HG02642 (cell line): Measurements from ENCODE around the gene TMCC3.
A peak's percentile ranks its signal among the peaks of the same experiment; 100 is the strongest.

Source experiments
- ATAC-seq: cut with Tn5 transposase; IDR thresholded peaks from one replicate; pipeline ENCODE4 v1.9.1; 2021; ENCODE audit warnings: mild to moderate bottlenecking; ENCODE audit not compliant: unreplicated experiment, poor library complexity

Gene TMCC3

DNA sequence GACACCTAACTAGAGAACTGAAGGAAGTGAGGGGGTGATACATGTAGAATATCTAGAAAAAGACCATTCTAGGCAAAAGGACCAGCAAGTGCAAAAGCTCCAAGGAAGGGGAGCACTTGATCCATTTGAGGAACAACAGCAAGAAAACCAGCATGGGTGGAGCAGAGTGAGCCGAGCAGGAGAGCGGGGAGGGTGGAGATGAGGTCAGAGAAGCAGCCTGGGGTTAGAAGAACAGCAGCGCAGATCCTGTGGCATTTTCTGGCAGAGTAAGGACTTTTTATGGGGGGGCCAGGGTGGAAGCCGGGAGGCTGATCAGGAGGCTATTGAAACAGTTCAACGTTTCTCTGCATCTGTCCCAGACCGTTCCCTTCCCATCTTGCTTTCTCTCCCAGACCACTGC, 24.5 kb upstream of the TMCC3 start:
- no peak for ATAC-seq

DNA sequence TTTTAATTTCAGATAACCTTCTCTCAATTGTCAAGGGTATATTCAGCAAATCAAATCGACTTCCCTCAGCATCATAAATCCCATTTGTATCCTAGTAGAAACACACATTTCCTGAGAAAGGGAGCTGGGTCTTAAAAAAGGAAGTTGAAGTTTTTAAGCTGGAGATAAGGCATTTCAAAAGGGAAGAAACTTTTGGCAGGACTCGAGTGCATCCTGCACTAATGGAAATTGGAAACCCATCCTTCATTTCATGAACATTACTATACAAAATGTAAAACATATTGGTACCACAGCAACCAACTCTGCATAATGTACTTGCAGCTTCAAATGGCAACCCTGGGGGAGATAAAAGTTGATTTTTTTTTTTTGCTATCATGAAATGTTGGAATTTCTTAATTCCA, 23.7 kb upstream of the TMCC3 start:
- no peak for ATAC-seq

DNA sequence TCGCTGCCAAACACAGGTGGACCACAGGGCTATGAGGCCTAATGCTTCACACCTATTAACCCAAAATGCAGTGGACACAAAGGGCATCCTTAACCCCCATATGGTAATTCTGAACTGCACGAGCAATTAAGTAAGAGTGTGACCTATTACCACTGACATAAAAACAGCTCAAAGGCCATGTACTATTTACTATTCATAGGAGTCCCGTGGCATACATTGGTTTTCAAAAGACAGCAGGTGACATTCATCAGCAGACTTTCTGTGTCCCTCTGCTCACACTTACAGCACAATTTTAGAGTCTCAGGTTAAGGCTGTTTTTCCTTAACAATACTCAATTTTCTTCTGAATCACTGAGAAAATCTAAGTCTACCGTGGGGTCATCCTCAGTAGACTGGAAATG, 23.1 kb upstream of the TMCC3 start:
- no peak for ATAC-seq

DNA sequence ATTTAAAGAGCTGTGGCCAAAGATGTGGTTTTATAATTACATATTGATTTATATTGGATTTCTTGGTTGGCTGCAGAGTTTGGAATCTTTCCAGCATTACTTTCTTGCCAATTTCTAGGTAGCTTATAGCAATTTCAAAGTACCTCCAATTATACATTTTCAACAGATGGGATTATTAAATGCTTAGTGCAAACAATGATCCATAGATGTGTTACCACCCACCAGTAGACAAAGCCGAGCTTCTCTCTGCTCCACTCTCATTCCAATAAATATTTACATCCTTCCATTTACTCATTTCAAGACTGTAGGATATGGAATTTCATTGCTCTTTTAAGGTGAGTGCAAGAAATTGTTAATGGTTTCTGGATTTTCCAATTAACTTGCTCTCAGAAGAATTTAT, 21.6 kb upstream of the TMCC3 start:
- no peak for ATAC-seq

DNA sequence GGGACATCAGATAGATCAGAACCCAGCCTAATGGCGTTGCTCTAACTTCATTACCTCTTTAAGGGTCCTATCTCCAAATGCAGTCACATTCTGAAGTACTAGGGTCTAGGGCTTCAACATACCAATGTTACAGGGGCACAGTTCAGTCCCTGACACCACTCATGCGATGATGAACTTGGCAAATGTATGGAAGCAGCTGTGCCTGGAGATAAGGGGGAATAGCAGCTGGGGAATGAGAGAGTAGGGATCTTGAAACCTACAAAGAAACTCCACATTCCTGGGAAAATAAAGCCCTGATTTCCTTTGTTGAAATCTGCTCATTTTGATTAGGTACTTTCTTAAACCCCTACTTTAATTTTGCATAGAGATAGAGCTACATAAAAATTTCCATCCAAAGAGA, 20.5 kb upstream of the TMCC3 start:
- ATAC-seq = no peak

DNA sequence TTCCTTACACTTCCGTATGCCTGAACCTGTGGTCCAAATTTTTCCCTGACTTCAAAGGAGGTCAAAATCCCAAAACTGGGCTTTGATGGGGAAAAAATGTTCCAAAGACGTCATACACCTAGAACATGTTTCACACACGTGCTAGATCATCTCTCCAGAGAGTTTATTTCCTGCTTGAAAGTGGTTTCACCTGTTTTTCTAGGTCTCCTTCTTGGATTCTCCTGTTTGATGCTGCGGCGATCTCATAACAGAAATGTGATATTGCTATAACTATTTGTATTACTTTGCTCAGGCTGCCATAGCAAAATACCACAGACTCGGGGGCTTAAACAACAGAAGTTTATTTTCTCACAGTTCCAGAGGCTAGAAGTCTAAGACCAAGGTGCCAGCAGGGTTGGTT, 19.7 kb upstream of the TMCC3 start:
- ATAC-seq = no peak

DNA sequence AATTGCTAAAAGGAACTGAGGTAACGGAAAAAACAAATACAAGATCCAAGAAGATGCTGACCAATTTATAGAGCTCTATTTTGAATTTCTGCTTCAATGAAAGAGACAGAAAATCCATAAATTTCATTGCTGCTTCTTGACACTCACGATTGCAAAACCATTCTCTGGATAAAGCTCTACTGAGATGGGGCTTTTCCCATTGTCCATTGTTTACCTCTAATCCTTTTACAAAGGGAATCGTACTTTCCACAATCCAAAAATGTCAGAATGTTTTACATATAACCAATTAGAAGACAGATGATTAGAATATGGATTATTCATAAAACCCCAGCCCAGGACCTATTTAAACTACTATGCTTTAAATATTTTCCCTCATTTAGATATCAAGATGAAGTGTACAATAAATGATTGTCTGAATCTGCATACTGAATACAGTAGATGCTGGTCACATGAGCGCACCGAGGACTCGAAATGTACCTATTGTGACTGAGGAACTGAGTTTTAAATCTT, 16.7 kb upstream of the TMCC3 start:
- no peak for ATAC-seq

DNA sequence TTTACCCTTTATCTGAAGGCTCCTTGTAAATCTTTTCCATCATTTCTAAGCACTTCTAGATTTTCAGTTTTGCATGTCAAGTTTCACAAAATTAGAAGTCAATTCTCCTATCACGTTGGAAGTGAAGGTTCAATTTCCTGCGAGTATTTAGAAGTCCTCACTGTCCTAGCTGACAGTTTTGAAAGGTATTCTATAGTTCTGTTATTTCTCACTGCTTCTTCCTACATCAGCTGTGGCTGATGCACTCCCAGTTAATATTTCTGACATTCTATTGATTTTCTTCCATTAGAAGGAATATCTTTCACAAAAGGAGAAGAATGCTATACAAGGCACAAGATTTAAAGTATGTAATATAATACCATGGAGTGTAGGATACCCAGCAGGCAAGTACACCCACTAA, 15.8 kb upstream of the TMCC3 start:
- ATAC-seq = no peak

DNA sequence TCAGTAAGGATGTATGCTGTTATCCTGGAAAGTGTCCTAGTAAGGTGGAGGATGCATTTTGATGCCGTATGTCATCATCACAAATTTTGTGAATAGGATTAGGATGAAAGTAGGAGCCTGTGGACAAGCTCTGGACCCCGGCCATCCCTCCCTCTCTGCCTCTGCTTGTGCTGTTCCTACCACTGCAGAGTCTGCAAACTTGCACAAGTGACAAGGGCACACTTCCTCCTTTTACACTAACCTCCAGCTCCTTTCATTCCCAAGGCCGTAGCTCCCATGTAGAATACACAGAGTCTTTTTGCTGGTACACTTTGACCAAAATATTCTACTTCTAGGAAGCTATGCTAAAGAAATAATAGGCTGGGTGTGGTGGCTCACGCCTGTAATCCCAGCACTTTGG, 13.3 kb upstream of the TMCC3 start:
- ATAC-seq = no peak

DNA sequence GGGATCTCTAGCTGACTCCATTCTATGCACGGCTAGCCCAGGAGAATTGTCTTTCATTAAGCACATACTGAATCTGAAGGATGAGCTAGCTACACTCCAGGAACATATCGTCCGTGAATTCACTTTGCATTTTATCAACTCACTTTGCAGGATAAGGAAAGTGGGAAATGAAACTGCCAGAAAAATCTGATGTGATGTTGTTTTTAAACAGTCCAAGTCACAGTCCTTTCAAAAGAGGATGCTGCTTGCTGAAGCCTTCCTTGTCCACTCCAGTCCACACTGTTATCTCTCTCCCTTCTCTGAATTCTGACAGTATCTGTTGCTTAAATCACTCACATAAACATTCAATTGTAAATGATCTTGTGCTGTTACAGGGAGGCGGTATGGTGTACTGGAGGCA, 12.7 kb upstream of the TMCC3 start:
- ATAC-seq = no peak

DNA sequence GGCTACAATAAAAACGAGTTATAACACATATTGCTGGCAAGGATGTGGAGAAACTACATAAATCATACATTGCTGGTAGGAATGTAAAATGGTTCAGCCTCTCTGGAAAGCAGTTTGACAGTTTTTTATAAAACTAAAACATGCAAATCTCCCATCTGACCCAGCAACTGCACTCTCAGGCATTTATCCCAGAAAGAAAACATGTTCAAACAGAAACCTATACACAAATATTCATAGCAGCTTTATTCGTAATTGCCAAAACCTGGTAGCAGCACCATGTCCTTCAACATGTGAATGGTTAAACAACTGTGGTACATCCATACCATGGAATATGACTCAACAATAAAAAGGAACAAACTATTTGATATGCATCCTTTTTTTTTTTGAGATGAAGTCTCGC, 10.1 kb upstream of the TMCC3 start:
- no peak for ATAC-seq

DNA sequence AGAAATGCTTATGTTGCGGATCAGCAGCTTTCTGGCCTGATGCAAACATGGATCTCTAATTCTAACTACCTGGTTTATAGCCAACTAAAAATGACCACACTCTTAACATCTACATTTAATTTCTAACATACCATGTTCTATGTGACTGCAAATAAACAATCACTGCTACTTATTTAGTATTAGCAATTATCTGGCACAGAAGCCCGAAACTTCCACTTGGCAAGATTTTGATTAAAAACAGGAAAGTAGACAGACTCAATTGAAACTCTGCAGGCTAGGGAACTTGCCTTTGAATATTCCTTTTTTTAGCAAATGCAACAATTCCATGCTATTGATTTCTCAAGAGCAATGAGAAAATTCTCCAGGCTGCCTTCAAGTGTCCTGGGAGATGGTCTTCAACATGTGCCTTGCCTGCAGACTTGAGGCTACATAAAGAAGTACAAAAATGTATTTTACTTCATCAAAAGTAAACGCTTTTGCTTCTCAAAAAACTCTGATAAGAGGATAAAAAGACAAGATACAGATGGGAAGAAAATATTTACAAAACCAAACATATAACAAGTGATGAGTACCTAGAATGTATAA, 9.1 kb upstream of the TMCC3 start:
- ATAC-seq = no peak

DNA sequence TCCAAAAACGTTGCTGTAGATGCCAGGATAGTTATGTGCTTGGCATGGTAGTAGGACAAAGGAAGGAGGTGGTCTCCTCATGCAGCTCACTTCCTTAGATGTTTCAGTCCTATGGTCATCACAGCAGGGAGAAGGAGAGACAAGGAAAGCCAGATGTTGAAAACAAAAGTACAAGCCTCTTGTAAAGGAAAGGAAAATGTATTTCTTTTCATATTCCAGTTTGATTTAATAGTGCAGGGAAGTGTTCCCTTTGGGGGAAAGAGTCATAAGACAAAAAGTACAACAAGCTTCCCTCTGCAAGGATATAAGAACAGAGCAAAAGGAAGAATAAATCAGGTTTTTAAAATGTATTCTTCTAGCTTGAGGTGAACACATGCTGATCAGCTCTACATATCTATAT, 8.6 kb upstream of the TMCC3 start:
- ATAC-seq = no peak

DNA sequence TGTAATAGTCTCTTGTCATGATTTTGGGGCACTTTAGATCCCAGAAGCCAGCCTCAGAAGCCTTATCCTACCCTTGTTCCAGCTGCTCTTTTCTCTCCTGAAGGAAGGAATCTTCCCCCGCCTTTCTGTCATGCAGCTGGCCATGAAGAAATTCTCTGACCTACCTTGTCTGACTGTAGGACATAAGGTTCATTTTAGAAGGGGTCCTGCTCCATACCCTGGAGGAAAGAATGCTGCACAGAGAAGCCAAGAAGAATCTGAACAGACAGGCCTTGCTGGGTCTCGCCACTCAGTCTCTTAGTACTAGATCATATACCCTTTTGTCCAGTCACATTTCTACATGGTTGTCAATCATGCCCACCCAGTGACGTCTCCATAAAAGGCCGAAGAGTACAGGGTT, 6.2 kb upstream of the TMCC3 start:
- ATAC-seq = no peak

DNA sequence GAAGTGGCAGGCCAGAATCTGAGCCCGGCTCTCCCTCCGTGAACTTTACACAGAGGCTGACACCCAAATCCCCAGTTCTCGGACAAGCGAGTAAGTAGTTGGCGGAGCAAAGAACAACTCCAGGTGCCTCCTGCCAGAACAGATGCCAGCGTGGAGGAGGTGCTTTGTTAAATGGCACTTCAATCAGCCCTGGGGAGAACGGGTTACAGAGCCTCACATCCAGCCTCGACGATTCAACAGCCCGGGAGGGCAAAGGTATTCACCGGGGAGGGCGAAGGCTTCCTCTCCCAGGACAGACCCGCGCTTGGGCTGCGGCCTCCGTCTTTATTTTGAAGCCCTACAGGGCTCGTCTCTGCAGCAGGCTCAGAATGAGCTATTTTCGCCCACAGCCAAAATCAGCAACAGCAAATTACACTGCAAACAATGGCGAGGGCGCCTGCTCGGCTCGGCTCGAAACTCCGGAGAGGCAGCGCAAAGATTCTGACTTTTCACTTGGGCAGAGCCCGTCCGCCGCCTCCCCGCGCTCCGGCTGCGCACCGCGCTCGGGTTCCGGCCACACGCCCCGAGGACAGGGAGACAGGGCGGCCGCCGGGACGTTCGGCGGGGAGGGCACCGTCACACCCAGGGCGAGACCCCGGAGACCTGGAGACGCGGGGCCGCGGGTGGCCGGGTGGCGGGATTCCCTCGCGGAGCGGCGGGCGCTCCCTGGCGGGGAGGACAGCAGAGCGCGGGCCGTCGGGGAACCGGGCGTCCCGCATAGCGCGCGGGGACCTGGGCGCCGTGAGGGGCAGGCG, 811 bp downstream of the TMCC3 start:
- peak; percentile 69 for ATAC-seq

DNA sequence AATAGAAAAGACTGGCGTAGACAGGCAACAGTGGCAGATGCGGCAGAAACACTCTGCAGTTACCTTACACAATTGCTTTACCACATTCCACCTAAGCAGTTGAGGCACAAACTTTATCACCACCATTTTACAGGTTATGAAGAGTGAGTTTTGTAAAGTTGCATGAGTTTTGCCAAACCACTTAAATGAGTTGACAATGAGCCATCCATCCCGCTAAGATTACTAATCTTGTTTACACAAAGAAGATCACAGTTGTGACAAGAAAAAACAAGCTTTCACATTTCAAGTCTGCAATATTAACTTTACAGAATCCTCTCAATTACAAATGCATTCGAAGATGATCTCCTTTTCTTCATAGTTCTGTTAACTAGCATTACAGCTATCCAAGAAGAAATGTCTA, 1.8 kb downstream of the TMCC3 start:
- no peak for ATAC-seq

DNA sequence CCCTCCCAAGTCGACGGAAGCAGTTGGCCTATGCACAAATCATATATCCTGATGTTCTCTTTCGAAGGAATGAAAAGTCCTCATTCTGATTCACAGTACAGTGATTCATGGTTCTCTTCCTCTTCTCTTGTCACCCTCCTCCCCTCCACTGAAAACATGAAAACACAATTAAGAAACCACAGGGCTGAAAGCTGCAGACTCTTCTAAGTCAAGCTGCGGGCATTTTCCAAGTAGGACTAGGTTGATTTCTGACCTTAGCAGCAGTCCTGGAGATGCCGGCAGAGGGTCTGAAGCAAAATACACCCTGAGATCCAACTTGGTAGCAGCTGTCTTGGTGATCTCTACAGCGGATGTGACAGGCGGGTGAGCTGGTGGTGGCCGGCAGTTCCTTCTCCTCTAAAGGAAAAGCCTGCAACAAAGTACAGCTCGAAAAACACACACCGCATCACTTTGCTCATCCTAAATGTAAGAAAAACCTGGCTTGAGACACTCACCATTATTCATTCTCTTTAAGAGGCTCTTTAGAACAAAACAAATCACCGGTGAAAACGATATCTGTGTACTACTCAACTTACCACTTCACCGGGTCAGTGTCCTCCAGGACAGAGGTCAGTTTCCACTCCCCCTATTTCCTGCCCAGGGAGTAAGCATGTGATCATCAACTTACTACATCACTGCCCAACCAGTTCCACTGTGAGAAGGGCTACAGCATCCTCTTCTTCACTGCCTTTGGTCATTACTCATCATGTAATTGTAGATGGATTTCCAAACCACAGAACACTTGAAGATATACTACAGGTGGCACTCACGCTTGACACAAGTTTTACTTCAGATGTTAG, 6.0 kb downstream of the TMCC3 start:
- peak; percentile 41 for ATAC-seq

DNA sequence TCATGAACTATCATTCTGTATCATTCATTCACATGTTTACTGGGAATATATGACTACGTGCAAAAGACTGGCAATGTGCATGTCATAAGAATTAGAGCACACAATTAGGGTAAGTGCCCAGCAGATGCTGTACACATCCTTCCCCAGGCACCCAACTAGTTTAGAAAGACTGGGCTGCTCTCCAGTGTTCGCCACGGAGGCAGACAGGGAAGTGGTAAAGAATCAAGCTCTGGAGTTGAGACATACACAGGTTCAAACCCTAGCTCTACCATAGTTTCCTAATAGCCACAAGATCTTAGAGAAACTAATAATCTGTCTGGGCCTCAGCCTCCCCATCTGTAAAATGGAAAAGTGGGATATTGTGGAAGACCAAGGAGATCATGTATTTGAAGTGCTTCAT, 6.8 kb downstream of the TMCC3 start:
- no peak for ATAC-seq

DNA sequence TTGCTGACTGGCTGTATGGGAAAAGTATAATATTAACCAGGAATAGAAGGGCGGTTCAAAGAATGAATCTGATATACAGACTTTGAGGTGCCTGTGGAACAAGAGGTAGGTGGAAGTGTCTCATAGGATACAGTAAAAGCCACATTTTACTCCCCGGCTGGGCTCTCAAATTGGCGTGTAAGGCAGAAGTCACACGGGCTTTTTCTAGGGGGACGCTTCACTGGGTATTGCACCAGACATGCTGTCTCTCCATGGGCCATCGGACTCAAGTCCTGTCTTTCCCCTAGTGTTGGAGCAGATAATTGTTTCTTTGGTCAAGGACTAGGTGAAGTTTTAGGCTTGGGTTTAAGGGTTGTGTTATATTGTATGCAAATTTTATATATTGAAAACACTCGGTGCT, 9.1 kb downstream of the TMCC3 start:
- no peak for ATAC-seq

DNA sequence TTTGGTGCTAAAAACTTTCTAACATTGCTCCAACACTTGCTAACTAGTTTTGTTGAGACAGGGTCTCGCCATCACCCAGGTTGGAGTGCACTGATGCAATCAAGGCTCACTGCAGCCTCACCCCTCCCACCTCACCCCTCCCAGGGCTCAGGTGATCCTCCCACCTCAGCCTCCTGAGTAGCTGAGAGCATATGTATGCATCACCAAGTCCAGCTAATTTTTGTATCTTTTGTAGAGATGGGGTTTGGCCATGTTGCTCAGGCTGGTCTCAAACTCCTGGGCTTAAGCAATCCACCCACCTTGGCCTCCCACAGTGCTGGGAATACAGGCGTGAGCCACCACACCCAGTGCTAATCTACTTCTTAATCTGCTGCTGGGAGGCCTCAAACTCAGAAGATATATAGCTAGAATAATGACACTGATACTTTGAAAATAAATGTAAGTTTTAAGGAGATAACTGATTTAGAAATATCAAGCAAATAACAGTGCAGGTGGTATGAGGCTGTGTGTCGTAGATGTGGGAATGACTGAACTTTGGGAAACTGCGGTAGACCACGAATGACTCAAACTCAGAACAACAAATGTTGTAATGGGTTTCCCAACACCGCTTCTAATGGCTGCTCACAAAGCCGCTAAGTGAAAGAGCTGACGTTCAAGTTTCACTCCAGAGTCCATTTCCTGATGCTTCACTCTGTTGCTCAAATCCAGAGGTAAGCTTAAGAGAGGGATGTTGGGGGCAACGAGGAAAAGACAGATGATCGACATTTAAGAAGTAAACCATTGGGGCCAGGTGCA, 10.0 kb downstream of the TMCC3 start:
- ATAC-seq = peak; percentile 68
